Non-pigmented ciliary epithelial cell (primary cell): ENCODE measurements around the gene NDRG2.

Experiments
- DNase-seq: peaks from one replicate; pipeline ENCODE4 v3.0.0-alpha.2; 2010; ENCODE audit warnings: low read depth

The NDRG2 gene

GRCh38 chr14:21024585-21025370 is at the start of gene NDRG2:
NDRG2 (minus strand) TSS chr14:21025061; CDS start chr14:21023315, 1,746 bp downstream.
- no peak for DNase-seq

- DNase-seq, result no peak
These were observed 49.1 kb upstream of the NDRG2 start for GRCh38 chr14:21073921-21074320.

- no peak for DNase-seq
These were observed 48.0 kb upstream of the NDRG2 start for GRCh38 chr14:21072781-21073339.

GRCh38 chr14:21072031-21072473 is 47.2 kb upstream of the NDRG2 start:
- no peak for DNase-seq

GRCh38 chr14:21071225-21072030 is 46.6 kb upstream of the NDRG2 start:
- peak; percentile 73 for DNase-seq

- no peak for DNase-seq
These were observed 45.9 kb upstream of the NDRG2 start for GRCh38 chr14:21070610-21071224.

- no peak for DNase-seq
These were observed 45.3 kb upstream of the NDRG2 start, which contains the start of gene ARHGEF40 for GRCh38 chr14:21070083-21070609. ARHGEF40 (plus strand) TSS chr14:21070304; CDS start chr14:21070397, 93 bp downstream.

- DNase-seq, result no peak
These were observed 44.7 kb upstream of the NDRG2 start for GRCh38 chr14:21069388-21070082.

GRCh38 chr14:21068521-21069387 is 43.9 kb upstream of the NDRG2 start:
- no peak for DNase-seq

- no peak for DNase-seq
These were observed 42.1 kb upstream of the NDRG2 start for GRCh38 chr14:21066882-21067502.

GRCh38 chr14:21063479-21063878 is 38.6 kb upstream of the NDRG2 start:
- no peak for DNase-seq

- DNase-seq, result no peak
These were observed 36.4 kb upstream of the NDRG2 start for GRCh38 chr14:21061347-21061668.

GRCh38 chr14:21060614-21061346 is 35.9 kb upstream of the NDRG2 start:
- no peak for DNase-seq

- DNase-seq, result no peak
These were observed 35.2 kb upstream of the NDRG2 start for GRCh38 chr14:21059842-21060613.

- no peak for DNase-seq
These were observed 34.0 kb upstream of the NDRG2 start for GRCh38 chr14:21058903-21059302.

GRCh38 chr14:21057803-21058675 is 33.2 kb upstream of the NDRG2 start, which contains the start of gene RNASE8:
RNASE8 (plus strand) TSS chr14:21057822; CDS start chr14:21057893, 71 bp downstream.
- DNase-seq, result no peak

- no peak for DNase-seq
These were observed 31.8 kb upstream of the NDRG2 start for GRCh38 chr14:21056520-21057163.
